Ishikawa (cell line): Measurements from ENCODE around the gene TRAPPC12.

ENCODE experiments used
- CEBPB ChIP-seq: IDR thresholded peaks from 2 replicates; pipeline ENCODE4 v1.6.1; 2012
- CREB1 ChIP-seq: IDR thresholded peaks from 2 replicates; pipeline ENCODE4 v1.6.1; 2012; ENCODE audit warnings: low read depth
- EGR1 ChIP-seq: IDR thresholded peaks from 2 replicates; pipeline ENCODE4 v1.6.1; 2012
- EP300 ChIP-seq: IDR thresholded peaks from 2 replicates; pipeline ENCODE4 v1.6.1; 2012; ENCODE audit warnings: borderline replicate concordance
- FOXM1 ChIP-seq: IDR thresholded peaks from 2 replicates; pipeline ENCODE4 v1.6.1; 2012; ENCODE audit warnings: low read depth, borderline replicate concordance
- NFIC ChIP-seq: IDR thresholded peaks from 2 replicates; pipeline ENCODE4 v1.6.1; 2012
- RAD21 ChIP-seq: IDR thresholded peaks from 2 replicates; pipeline ENCODE4 v1.6.1; 2012; ENCODE audit warnings: low read depth
- TAF1 ChIP-seq: IDR thresholded peaks from 2 replicates; pipeline ENCODE4 v1.6.1; 2012; ENCODE audit warnings: low read depth, mild to moderate bottlenecking
- TCF12 ChIP-seq: IDR thresholded peaks from 2 replicates; pipeline ENCODE4 v1.6.1; 2012; ENCODE audit warnings: low read depth
- TEAD4 ChIP-seq: IDR thresholded peaks from 2 replicates; pipeline ENCODE4 v1.6.1; 2012
- YY1 ChIP-seq: IDR thresholded peaks from 2 replicates; pipeline ENCODE4 v1.6.1; 2012; ENCODE audit warnings: low read depth
- ZBTB7A ChIP-seq: IDR thresholded peaks from 2 replicates; pipeline ENCODE4 v1.6.1; 2012; ENCODE audit warnings: low read depth
- TF ChIP-seq, protein P1 (sequence below): IDR thresholded peaks from 2 replicates; pipeline ENCODE4 v1.6.1; 2012
- TF ChIP-seq, protein P2 (sequence below): IDR thresholded peaks from 2 replicates; pipeline ENCODE4 v1.6.1; 2012; ENCODE audit warnings: low read depth, mild to moderate bottlenecking
- TF ChIP-seq, protein P3 (sequence below): IDR thresholded peaks from 2 replicates; pipeline ENCODE4 v1.6.1; 2012

Gene TRAPPC12

DNA sequence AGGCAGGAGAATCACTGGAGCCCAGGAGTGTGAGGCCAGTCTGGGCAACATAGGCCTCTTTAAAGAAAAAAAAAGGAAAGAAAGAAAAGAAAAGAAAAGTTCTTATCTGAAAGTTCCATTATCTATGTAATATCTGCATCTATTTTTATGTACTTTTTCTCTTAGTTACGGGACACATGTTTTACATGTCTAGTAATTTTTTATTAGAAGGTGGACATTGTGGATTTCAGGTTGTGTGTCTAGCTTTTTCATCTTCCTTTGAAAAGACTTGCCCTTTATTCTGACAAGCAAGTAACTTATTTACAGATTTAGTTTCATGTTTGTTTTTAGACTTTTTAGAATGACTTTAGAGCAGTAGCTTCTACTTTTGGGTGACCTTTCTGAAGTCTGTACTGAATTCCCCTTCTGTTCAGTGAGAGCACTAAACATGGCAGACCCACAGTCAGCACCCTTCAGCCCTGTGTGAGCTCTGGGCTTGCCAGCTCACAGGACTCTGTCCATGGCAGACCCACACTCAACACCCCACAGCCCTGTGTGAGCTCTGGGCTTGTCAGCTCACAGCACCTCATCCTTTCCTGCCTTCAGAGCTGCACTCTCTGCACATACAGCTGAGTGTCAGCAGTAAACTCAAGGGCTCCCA is 17.5 kb downstream of the TRAPPC12 start:
- TF ChIP-seq TCF12 (no peak), TAF1 (no peak), CEBPB (no peak), FOXM1 (no peak), ZBTB7A (no peak), TEAD4 (no peak), YY1 (no peak), NFIC (no peak), EP300 (no peak), EGR1 (no peak), RAD21 (no peak)
- TF ChIP-seq, protein P1, sequence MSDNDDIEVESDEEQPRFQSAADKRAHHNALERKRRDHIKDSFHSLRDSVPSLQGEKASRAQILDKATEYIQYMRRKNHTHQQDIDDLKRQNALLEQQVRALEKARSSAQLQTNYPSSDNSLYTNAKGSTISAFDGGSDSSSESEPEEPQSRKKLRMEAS, result no peak
- TF ChIP-seq, protein P2, sequence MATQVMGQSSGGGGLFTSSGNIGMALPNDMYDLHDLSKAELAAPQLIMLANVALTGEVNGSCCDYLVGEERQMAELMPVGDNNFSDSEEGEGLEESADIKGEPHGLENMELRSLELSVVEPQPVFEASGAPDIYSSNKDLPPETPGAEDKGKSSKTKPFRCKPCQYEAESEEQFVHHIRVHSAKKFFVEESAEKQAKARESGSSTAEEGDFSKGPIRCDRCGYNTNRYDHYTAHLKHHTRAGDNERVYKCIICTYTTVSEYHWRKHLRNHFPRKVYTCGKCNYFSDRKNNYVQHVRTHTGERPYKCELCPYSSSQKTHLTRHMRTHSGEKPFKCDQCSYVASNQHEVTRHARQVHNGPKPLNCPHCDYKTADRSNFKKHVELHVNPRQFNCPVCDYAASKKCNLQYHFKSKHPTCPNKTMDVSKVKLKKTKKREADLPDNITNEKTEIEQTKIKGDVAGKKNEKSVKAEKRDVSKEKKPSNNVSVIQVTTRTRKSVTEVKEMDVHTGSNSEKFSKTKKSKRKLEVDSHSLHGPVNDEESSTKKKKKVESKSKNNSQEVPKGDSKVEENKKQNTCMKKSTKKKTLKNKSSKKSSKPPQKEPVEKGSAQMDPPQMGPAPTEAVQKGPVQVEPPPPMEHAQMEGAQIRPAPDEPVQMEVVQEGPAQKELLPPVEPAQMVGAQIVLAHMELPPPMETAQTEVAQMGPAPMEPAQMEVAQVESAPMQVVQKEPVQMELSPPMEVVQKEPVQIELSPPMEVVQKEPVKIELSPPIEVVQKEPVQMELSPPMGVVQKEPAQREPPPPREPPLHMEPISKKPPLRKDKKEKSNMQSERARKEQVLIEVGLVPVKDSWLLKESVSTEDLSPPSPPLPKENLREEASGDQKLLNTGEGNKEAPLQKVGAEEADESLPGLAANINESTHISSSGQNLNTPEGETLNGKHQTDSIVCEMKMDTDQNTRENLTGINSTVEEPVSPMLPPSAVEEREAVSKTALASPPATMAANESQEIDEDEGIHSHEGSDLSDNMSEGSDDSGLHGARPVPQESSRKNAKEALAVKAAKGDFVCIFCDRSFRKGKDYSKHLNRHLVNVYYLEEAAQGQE, result no peak
- TF ChIP-seq, protein P3, sequence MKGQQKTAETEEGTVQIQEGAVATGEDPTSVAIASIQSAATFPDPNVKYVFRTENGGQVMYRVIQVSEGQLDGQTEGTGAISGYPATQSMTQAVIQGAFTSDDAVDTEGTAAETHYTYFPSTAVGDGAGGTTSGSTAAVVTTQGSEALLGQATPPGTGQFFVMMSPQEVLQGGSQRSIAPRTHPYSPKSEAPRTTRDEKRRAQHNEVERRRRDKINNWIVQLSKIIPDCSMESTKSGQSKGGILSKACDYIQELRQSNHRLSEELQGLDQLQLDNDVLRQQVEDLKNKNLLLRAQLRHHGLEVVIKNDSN, result no peak

DNA sequence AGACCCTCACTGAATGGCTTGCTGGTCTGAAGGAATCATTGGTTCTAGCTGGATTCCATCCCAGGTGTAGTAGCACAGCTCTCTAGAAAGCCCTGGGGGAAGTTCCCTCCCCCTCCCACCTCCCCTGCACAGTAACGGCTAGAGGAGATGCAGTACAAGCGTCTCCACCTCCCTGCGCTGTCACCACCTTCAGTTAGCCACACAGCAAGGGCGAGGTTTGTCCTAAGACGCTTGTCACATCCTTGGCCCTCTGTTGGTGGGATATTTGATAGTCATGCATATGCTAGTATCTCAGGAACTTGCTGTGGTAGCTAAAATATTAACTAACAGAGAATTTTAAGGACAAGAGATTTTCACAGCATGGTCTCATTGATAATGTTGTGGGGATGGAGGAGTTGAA is 19.4 kb downstream of the TRAPPC12 start:
- no peak for TF ChIP-seq FOXM1
- TF ChIP-seq TEAD4, result no peak
- no peak for TF ChIP-seq NFIC
- TF ChIP-seq, protein P2, result no peak
- no peak for TF ChIP-seq EGR1
- TF ChIP-seq TCF12, result no peak
- TF ChIP-seq YY1, result no peak
- no peak for TF ChIP-seq CEBPB

DNA sequence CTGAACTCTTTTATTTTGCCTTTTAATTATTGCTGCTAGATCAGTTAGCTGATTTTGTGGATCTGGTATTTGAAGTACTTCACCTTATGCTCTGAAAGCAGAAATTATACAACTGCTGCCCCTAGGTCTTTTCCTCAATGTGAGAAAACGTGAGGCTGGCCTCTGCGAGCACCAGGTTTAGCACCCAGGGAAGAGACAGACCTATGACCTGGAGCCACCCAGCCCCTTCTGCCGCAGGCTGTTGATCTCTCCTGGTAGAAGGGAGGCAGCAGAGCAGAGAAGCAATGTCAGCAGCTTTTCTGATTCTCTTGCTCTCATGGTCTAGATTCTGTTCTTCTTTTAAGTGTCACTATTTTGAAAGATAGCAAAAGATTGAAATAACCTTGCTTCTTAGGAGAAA is 19.9 kb downstream of the TRAPPC12 start:
- TF ChIP-seq RAD21 (no peak), ZBTB7A (no peak), NFIC (no peak), FOXM1 (no peak), EP300 (no peak), CEBPB (no peak), EGR1 (no peak), TCF12 (no peak), CREB1 (no peak), YY1 (no peak), TAF1 (no peak), TEAD4 (no peak)
- TF ChIP-seq, protein P3, result no peak
- TF ChIP-seq, protein P2, result no peak
- TF ChIP-seq, protein P1, result no peak

DNA sequence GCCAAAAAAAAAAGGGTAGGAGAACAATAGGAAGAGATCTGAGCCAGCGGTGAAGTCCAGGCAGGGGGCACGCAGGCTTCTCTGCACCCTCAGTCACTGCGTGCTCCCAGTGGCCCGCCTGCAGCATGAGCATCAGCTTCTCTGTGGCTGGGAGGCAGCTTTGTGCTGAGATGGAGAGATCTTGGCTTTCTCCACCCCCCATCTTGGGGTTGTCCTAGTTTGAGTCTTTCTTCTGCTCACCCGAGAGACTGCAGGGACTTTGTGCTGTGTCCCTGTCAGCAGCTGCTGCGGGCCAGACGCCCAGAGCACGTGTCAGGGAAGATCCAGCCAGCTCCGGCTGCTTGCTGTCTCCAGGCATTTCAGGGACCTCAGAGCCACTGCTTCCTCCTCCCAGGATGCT is 20.3 kb downstream of the TRAPPC12 start:
- TF ChIP-seq CREB1 (no peak), TCF12 (no peak)
